ENCODE data around the gene NAA50. TPM values are rescaled to one million over a fixed set of nuclear protein-coding genes. Genes with fewer than 3 reads are reported as not detected.

Gene NAA50
- total RNA-seq, 1 experiment from 2014 or later, result 208 TPM

DNA sequence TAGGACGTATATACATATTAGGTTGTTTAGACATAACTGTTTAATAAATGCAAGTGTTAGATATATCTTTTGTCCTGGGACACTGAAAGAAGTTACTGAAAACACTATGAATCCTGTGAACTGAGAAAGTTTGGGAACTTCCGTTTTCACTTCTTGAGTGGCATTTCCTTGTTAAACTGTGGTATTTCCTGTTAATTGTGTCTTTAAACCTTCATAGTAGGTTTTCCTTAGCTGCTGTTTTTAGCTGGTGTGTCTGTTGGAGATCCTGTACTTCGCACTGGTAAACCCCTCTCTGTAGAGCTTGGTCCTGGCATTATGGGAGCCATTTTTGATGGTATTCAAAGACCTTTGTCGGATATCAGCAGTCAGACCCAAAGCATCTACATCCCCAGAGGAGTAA lies 37.9 kb upstream of the NAA50 start:
- no peak overlapping the region for H3K4me3 ChIP-seq (ENCODE audit: low read depth in 2 of 2, low read length in 2 of 2)
- DNase-seq (ENCODE audit: low read depth, low spot score), result no peak
- no peak for ATAC-seq
- no peaks in the 10 kb centered on the region for H3K9me3 ChIP-seq (ENCODE audit: control insufficient read depth, insufficient read depth, low read depth, low read length)
- no peak for TF ChIP-seq SIN3A (IDR thresholded peaks at IDR 0.05; ENCODE audit: borderline replicate concordance, insufficient read depth, low read depth, low read length)
- TF ChIP-seq, protein P1, sequence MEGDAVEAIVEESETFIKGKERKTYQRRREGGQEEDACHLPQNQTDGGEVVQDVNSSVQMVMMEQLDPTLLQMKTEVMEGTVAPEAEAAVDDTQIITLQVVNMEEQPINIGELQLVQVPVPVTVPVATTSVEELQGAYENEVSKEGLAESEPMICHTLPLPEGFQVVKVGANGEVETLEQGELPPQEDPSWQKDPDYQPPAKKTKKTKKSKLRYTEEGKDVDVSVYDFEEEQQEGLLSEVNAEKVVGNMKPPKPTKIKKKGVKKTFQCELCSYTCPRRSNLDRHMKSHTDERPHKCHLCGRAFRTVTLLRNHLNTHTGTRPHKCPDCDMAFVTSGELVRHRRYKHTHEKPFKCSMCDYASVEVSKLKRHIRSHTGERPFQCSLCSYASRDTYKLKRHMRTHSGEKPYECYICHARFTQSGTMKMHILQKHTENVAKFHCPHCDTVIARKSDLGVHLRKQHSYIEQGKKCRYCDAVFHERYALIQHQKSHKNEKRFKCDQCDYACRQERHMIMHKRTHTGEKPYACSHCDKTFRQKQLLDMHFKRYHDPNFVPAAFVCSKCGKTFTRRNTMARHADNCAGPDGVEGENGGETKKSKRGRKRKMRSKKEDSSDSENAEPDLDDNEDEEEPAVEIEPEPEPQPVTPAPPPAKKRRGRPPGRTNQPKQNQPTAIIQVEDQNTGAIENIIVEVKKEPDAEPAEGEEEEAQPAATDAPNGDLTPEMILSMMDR (IDR thresholded peaks at IDR 0.05), result no peak
- TF ChIP-seq, protein P2, sequence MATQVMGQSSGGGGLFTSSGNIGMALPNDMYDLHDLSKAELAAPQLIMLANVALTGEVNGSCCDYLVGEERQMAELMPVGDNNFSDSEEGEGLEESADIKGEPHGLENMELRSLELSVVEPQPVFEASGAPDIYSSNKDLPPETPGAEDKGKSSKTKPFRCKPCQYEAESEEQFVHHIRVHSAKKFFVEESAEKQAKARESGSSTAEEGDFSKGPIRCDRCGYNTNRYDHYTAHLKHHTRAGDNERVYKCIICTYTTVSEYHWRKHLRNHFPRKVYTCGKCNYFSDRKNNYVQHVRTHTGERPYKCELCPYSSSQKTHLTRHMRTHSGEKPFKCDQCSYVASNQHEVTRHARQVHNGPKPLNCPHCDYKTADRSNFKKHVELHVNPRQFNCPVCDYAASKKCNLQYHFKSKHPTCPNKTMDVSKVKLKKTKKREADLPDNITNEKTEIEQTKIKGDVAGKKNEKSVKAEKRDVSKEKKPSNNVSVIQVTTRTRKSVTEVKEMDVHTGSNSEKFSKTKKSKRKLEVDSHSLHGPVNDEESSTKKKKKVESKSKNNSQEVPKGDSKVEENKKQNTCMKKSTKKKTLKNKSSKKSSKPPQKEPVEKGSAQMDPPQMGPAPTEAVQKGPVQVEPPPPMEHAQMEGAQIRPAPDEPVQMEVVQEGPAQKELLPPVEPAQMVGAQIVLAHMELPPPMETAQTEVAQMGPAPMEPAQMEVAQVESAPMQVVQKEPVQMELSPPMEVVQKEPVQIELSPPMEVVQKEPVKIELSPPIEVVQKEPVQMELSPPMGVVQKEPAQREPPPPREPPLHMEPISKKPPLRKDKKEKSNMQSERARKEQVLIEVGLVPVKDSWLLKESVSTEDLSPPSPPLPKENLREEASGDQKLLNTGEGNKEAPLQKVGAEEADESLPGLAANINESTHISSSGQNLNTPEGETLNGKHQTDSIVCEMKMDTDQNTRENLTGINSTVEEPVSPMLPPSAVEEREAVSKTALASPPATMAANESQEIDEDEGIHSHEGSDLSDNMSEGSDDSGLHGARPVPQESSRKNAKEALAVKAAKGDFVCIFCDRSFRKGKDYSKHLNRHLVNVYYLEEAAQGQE (IDR thresholded peaks at IDR 0.05; ENCODE audit: insufficient read depth in 1 of 2, low read depth in 2 of 2, low read length in 1 of 2), result no peak
- no peak for TF ChIP-seq TCF7L2 (IDR thresholded peaks at IDR 0.05; ENCODE audit: low read depth, low read length)
- no peak for TF ChIP-seq POLR2AphosphoS5 (IDR thresholded peaks at IDR 0.05; ENCODE audit: low read depth, low read length)
- BruUV-seq (replicated peaks), result no TSS peak
- ChIA-PET CTCF (interaction anchor here (0.6 kb wide), 1 partner anchor 38 kb away, joined by 4 read pairs; the partner anchor contains the start of gene NAA50), POLR2A (no interaction called here)
- H3K36me3 ChIP-seq (ENCODE audit: control insufficient read depth, insufficient read depth, low read length), result no peaks in the 10 kb centered on the region
- no peaks in the 10 kb centered on the region for H3K27me3 ChIP-seq (ENCODE audit: control insufficient read depth, insufficient read depth, low read length)
- no peak overlapping the region for H3K27ac ChIP-seq (ENCODE audit: low read length)
- in situ Hi-C loops (cut with HindIII; ENCODE audit: low pct_unique_long_range_greater_than_20kb, low sequenced_read_pairs), result no loop called here
- no peaks in the 10 kb centered on the region for H3K4me1 ChIP-seq (ENCODE audit: control insufficient read depth, insufficient read depth, low read length)
- intact Hi-C loops (cut with micrococcal nuclease; ENCODE audit: unreplicated experiment), result no loop called here

DNA sequence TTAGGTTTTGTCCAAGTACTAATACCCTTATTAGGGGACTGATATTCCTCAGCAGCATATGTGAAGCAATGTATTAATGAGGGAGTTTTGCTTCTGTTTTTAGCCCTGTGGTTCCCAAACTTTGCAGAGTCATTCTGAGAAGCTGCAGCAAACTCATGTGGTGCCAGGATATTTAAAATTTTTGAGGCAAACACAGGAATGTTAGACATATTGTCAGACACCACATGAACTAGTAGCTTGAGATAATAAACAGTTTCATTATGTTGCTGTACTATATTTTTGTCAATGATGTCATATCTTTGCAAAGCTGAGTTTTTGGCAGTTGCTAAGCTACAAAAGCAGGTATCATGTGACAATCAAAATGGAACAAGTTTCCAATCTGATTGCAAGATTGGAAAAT lies 37.4 kb upstream of the NAA50 start:
- ChIA-PET CTCF (interaction anchor here (0.6 kb wide), 1 partner anchor 141 kb away, joined by 3 read pairs; no protein-coding TSS in a partner anchor), POLR2A (no interaction called here)
- Histone ChIP-seq H3K9me3 (ENCODE audit: control insufficient read depth, insufficient read depth, low read depth, low read length) (no peaks in the 10 kb centered on the region), H3K4me1 (ENCODE audit: control insufficient read depth, insufficient read depth, low read length) (no peaks in the 10 kb centered on the region), H3K4me3 (ENCODE audit: low read depth in 2 of 2, low read length in 2 of 2) (no peak overlapping the region), H3K27me3 (ENCODE audit: control insufficient read depth, insufficient read depth, low read length) (no peaks in the 10 kb centered on the region), H3K27ac (ENCODE audit: low read length) (no peak overlapping the region), H3K36me3 (ENCODE audit: control insufficient read depth, insufficient read depth, low read length) (no peaks in the 10 kb centered on the region)
- DNase-seq (ENCODE audit: low read depth, low spot score), result no peak
- intact Hi-C loops (cut with micrococcal nuclease; ENCODE audit: unreplicated experiment), result no loop called here
- BruUV-seq (replicated peaks), result no TSS peak
- ATAC-seq, result no peak
- TF ChIP-seq SIN3A (IDR thresholded peaks at IDR 0.05; ENCODE audit: borderline replicate concordance, insufficient read depth, low read depth, low read length), result no peak
- TF ChIP-seq, protein P1 (IDR thresholded peaks at IDR 0.05), result no peak
- no peak for TF ChIP-seq TCF7L2 (IDR thresholded peaks at IDR 0.05; ENCODE audit: low read depth, low read length)
- no peak for TF ChIP-seq POLR2AphosphoS5 (IDR thresholded peaks at IDR 0.05; ENCODE audit: low read depth, low read length)
- TF ChIP-seq, protein P2 (IDR thresholded peaks at IDR 0.05; ENCODE audit: insufficient read depth in 1 of 2, low read depth in 2 of 2, low read length in 1 of 2), result no peak
- in situ Hi-C loops (cut with HindIII; ENCODE audit: low pct_unique_long_range_greater_than_20kb, low sequenced_read_pairs), result no loop called here

Measured in Panc1 (cell line).